Activated CD4-positive, alpha-beta T cell treated with anti-CD3 and anti-CD28 coated beads, Interleukin-2, amount 50 U/mL, for 24 hours (primary cell): ENCODE measurements around the gene ANKS1B.
"Not testable (repeated sequence)": the region's sequence is repeated elsewhere in the genome, so short reads cannot be mapped to it uniquely, and the experiment has no call there.

Experiments used
- DNase-seq, 2 donors: peaks; one replicate each; pipeline ENCODE4 v3.0.0-alpha.2; 2020; ENCODE audit warnings: low read depth in 1 of 2, low spot score in 1 of 2

The ANKS1B gene

DNA sequence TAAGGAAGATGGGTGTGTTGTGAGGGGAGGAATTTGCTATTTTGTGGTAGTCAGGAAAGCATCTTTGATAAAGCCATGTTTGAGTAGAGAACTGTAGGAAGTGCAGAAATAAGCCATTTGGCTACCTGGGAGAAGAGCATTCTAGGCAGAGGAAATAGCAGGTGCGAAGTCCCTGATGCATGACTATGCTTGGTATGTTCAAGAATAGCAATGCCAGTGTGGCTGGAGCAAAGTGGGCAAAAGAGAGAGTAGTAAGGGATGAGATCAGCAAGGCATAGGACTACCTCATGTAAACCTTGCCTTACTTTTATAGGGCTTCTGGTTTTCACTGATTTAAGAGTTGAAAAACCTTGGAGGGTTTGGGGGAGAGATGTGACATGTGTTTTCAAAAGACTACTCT, 702.6 kb downstream of the ANKS1B start:
- DNase-seq: no peak

DNA sequence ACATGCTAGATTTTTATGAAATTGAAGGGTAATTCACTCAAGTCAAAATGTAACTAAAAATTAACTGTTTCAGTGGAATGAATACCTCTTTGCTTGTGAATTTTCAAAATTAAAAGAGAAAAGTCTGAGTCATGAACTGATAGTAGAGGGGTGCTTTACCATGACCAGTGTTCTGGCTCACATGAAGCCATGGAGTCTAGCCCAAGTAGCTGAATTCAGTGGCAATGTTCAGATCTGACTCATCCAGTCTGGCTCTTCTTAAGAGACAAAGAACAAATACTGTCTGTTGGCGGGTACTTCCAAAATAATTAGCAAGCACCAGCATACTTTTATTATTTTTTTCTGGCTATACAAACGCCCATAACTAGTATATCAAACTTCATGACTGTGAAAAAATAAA, 703.5 kb downstream of the ANKS1B start:
- DNase-seq: no peak

- DNase-seq: no peak
Measured at GRCh38 chr12:99278899-99279298, 705.8 kb downstream of the ANKS1B start.

DNA sequence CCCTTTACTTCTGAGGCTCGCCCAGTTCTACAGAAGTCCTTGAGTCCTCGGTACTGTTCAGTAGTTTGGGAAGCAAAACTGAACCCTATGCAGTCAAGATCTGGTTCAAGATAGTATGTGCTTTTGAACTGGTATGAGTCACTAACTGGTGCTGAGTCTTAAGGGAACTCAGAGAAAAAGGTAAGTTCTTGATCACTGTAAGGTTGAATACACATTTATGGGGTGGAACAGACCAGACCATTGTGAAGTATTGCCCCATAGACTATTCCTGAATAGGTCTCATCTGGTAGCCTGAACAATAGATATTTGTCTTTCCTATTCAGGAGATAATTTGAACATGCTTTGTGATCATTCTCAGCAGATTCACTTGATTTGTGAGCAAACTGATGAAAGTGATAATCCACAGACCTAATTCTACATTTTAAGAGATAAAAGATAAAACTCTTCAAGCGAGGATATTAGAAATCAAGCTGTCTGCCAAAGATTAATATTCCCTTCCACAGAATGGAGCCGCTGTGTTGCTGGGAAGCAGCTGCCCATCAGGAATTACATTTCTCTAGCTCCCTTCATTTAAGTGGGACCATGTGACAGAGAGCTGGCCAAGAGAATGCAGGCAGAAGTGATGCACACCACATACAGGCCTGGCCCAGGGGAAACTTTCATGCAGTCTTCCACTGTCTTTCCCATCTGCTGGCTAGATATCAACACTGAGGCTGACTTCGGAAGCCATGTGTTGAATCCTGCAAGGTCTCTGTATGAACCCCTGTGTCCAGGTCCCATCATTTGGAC, 707.0 kb downstream of the ANKS1B start:
- no peak for DNase-seq

- DNase-seq: no peak
Measured at GRCh38 chr12:99271071-99271470, 713.7 kb downstream of the ANKS1B start.

DNA sequence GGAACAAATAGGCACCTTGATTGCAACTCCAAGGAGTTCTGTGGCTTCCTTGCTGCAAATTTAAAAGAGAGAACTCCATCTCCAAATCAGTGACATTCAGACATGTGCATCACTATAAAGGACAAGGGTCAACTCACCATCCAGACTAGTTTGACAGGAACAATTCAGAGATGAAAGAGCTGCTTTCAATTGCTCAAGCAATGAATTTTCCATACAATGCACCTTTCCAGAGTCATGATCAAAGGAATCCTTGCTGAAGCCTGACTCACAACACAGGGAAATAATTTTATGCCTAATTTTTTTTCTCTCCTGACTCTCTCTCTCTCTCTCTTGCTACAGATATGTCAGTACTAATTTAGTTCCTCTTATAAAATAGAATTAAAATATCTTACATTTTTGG, 717.7 kb downstream of the ANKS1B start:
- DNase-seq: no peak

GRCh38 chr12:99265648-99266047, 719.1 kb downstream of the ANKS1B start:
- DNase-seq: no peak

GRCh38 chr12:99261256-99261655, 723.5 kb downstream of the ANKS1B start:
- DNase-seq: no peak

GRCh38 chr12:99260456-99260996, 724.2 kb downstream of the ANKS1B start:
- no peak for DNase-seq

- DNase-seq: no peak
Measured at GRCh38 chr12:99259040-99259934, 725.4 kb downstream of the ANKS1B start.

- DNase-seq: no peak
Measured at GRCh38 chr12:99257672-99258071, 727.1 kb downstream of the ANKS1B start.

DNA sequence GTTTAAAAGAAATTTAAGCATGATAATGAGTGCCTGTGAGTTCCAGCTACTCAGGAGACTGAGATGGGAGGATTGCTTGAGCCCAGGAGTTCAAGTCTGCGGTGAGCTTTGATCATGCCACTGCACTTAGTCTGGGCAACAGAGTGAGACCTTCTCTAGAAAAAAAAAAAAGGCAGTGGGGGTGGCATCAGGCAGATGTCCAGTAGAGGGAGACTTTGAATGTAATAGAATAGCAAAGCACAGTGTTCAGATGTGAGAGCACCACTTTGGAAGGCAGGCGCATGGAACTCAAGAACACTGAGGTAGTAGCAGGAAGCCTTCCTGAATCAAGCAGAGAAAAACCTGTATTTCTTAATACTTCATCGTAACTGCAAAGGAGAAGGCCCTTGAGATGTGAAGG, 731.7 kb downstream of the ANKS1B start:
- DNase-seq: no peak

GRCh38 chr12:99250091-99250490, 734.6 kb downstream of the ANKS1B start:
- DNase-seq: no peak

- no peak for DNase-seq
Measured at GRCh38 chr12:99249543-99249942, 735.2 kb downstream of the ANKS1B start.

DNA sequence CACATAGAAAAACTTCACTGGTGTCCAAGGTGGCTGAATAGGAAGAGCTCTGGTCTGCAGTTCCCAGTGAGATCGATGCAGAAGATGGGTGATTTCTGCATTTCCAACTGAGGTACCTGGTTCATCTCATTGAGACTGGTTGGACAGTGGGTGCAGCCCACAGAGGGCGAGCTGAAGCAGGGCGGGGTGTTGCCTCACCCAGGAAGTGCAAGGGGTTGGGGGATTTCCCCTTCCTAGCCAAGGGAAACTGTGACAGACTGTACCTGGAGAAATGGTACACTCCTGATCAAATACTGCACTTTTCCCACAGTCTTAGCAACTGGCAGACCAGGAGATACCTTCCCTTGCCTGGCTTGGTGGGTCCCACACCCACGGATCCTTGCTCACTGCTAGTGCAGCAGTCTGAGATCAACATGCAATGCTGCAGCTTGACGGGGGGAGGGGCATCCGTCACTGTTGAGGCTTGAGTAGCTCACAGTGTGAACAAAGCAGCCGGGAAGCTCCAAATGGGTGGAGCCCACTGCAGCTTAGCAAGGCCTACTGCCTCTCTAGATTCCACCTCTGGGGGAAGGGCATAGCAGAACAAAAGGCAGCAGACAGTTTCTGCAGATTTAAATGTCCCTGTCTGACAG, 746.7 kb downstream of the ANKS1B start:
- DNase-seq: not testable (repeated sequence)

GRCh38 chr12:99235381-99235780, 749.4 kb downstream of the ANKS1B start:
- no peak for DNase-seq

DNA sequence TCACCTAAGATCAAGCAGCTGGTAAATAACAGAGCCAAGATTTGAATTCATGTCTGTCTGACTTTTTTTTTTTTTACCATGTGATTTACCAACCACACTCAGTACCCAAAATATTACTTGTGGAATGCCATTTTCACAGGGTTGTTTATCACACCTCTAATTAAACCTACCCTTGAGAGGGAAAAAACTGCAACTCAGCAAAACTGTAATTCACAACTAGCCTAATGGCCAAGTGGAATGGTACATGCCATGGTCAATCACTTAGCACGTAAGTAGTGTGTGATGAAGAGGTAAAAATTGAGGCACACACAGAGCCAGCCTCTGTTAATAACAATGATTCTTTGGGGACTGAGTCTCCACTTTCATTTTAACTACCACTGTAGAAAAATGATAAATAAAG, 750.0 kb downstream of the ANKS1B start:
- no peak for DNase-seq

DNA sequence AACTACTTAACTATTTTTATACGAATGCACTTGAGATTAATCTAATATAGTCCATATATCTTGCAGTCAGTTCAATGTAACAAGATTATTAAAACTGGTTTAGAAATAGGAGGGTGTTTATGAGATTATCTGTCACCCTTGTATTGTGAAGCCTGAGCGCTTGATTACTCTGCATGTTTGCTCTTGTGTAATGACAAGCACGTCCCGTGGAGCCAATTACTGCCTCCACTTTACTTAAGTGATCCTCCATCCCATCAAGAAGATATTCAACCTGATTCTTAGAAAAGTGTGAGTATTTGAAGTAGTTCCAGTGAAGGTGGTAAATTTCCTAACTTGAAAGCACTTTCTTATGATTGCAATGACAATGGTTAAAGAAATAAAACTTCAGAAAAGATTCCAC, 752.4 kb downstream of the ANKS1B start:
- DNase-seq: no peak

GRCh38 chr12:99231031-99231430, 753.7 kb downstream of the ANKS1B start:
- DNase-seq: no peak

DNA sequence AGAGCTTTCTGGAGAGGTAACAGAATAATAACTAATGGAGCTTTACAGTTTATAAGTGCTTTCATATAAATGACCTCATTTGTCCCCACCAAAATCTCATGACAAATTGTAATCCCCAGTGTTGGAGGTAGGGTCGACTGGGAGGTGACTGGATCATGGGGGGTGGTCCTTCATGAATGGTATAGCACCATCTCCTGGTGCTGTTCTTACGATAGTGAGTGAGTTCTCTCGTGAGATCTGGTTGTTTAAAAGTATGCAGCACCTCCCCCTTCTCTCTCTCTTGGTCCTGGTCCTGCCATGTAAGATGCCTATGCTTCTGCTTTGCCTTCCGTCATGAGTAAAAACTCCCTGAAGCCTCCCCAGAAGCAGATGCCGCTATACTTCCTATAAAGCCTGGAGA, 760.5 kb downstream of the ANKS1B start:
- no peak for DNase-seq

GRCh38 chr12:99223579-99223978, 761.2 kb downstream of the ANKS1B start:
- no peak for DNase-seq

- no peak for DNase-seq
Measured at GRCh38 chr12:99213047-99213446, 771.7 kb downstream of the ANKS1B start.
